ENCODE results near the gene IP6K3. TPM values are rescaled to one million over a fixed set of nuclear protein-coding genes. Genes with fewer than 3 reads are reported as not detected.

IP6K3 gene
- total RNA-seq, 1 experiment from 2014 or later = not detected

GRCh38 chr6:33731751-33732282 is 14.9 kb downstream of the IP6K3 start:
- Histone ChIP-seq H3K9ac (ENCODE audit: low read length) (no peak overlapping the region), H3K9me3 (ENCODE audit: low read length) (no peaks in the 10 kb centered on the region), H3K4me1 (ENCODE audit: low read length) (peaks cover 8% of the 10 kb centered on the region), H3K4me2 (ENCODE audit: low read depth, low read length, poor library complexity, severe bottlenecking) (no peak overlapping the region), H3K27ac (ENCODE audit: low read length) (no peak overlapping the region), H3K36me3 (ENCODE audit: insufficient read depth, low read length) (no peaks in the 10 kb centered on the region), H3K27me3 (ENCODE audit: low read length) (no peaks in the 10 kb centered on the region), H3K4me3 (ENCODE audit: low read length) (no peak overlapping the region), H3K9me2 (replicated peaks; ENCODE audit: insufficient read depth, low read length) (no peaks in the 10 kb centered on the region), H4K20me1 (ENCODE audit: insufficient read depth, low read depth, low read length) (0 out of 2 replicates have a peak, but pooled peaks cover 5% of the 10 kb centered on the region), H3K79me2 (ENCODE audit: low read length) (no peaks in the 10 kb centered on the region), H2AFZ (ENCODE audit: low read length) (no peak overlapping the region)
- no peak for DNase-seq

DNA sequence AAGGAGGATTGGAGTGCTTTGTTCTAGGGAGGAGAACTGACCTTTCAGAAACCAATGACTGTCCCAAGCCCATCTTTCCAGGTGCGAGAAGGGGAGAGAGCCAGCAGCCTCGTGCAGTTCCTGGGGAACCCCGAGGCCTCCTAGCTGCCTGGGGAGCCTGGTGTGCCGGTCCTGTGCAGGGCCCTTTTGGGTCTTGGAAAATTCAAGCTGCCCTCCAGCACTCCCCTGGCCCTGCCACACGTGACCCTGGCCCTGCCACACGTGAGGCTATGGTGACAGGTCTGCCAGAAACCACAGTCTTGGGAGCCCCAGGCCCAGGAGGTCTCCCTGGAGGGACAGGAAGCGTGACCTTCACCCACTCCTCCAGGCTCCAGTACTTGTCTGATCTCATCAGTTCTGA is 15.7 kb downstream of the IP6K3 start:
- H3K9ac ChIP-seq (ENCODE audit: low read length) = no peak overlapping the region
- H2AFZ ChIP-seq (ENCODE audit: low read length) = no peak overlapping the region
- H3K9me3 ChIP-seq (ENCODE audit: low read length) = no peaks in the 10 kb centered on the region
- H4K20me1 ChIP-seq (ENCODE audit: insufficient read depth, low read depth, low read length) = 0 out of 2 replicates have a peak, but pooled peaks cover 5% of the 10 kb centered on the region
- H3K9me2 ChIP-seq (replicated peaks; ENCODE audit: insufficient read depth, low read length) = no peaks in the 10 kb centered on the region
- no peak overlapping the region for H3K4me2 ChIP-seq (ENCODE audit: low read depth, low read length, poor library complexity, severe bottlenecking)
- no peak for DNase-seq
- no peaks in the 10 kb centered on the region for H3K79me2 ChIP-seq (ENCODE audit: low read length)
- H3K4me3 ChIP-seq (ENCODE audit: low read length) = no peak overlapping the region
- peaks cover 8% of the 10 kb centered on the region for H3K4me1 ChIP-seq (ENCODE audit: low read length)
- H3K27me3 ChIP-seq (ENCODE audit: low read length) = no peaks in the 10 kb centered on the region
- H3K36me3 ChIP-seq (ENCODE audit: insufficient read depth, low read length) = no peaks in the 10 kb centered on the region
- H3K27ac ChIP-seq (ENCODE audit: low read length) = no peak overlapping the region

- no peaks in the 10 kb centered on the region for H3K9me2 ChIP-seq (replicated peaks; ENCODE audit: insufficient read depth, low read length)
- no peak overlapping the region for H3K9ac ChIP-seq (ENCODE audit: low read length)
- peaks cover 8% of the 10 kb centered on the region for H3K4me1 ChIP-seq (ENCODE audit: low read length)
- 0 out of 2 replicates have a peak, but pooled peaks cover 5% of the 10 kb centered on the region for H4K20me1 ChIP-seq (ENCODE audit: insufficient read depth, low read depth, low read length)
- no peak for DNase-seq
- H3K36me3 ChIP-seq (ENCODE audit: insufficient read depth, low read length) = no peaks in the 10 kb centered on the region
- H3K4me2 ChIP-seq (ENCODE audit: low read depth, low read length, poor library complexity, severe bottlenecking) = no peak overlapping the region
- H3K27me3 ChIP-seq (ENCODE audit: low read length) = no peaks in the 10 kb centered on the region
- H3K9me3 ChIP-seq (ENCODE audit: low read length) = no peaks in the 10 kb centered on the region
- H3K79me2 ChIP-seq (ENCODE audit: low read length) = no peaks in the 10 kb centered on the region
- H3K4me3 ChIP-seq (ENCODE audit: low read length) = no peak overlapping the region
- H2AFZ ChIP-seq (ENCODE audit: low read length) = no peak overlapping the region
- no peak overlapping the region for H3K27ac ChIP-seq (ENCODE audit: low read length)
These were observed 16.1 kb downstream of the IP6K3 start for GRCh38 chr6:33730611-33731010.

DNA sequence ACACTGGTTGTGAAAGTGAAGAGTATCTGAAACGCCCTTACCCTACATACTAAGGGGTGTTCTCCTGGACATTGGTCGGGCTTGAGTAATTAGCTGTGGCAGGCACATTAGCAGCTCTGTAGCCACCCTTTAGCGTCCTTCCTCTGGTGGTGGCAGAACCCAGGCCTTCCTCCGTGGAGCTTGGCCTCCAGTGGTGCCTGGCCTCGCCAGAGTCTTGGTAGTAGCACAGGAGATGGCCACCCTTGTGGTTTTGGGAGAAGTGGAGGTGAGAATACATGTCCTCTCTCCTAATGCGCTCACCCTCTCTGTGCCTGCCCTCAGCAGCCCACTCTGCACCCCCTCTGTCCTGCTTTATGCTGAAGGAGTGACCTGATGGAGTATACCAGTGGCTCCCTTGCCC is 17.6 kb downstream of the IP6K3 start:
- H3K79me2 ChIP-seq (ENCODE audit: low read length) = no peaks in the 10 kb centered on the region
- no peak for DNase-seq
- no peak overlapping the region for H3K9ac ChIP-seq (ENCODE audit: low read length)

DNA sequence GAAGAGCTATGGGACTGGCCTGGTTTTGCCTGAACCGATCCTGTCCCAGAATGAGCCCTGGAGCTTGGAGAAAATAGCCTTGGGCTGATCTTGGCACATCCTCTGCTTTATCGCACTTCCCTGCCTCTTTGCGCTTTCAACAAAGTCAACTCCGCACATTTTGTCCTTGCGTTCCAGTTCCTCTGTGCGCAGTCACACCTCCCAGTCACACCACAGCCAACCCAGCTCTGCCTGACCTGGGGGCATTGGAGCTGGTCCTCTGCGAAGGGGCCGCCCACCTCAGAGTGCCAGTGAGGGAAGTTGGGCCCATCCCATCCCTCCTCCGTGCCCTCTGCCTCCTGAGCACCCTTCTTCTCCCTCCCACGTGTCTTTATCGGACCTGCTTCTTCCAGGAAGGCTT is 18.3 kb downstream of the IP6K3 start:
- Histone ChIP-seq H2AFZ (ENCODE audit: low read length) (no peak overlapping the region), H3K9me3 (ENCODE audit: low read length) (no peaks in the 10 kb centered on the region), H3K79me2 (ENCODE audit: low read length) (no peaks in the 10 kb centered on the region), H3K36me3 (ENCODE audit: insufficient read depth, low read length) (no peaks in the 10 kb centered on the region), H3K27ac (ENCODE audit: low read length) (no peak overlapping the region), H3K4me2 (ENCODE audit: low read depth, low read length, poor library complexity, severe bottlenecking) (no peak overlapping the region), H3K4me3 (ENCODE audit: low read length) (no peak overlapping the region), H3K9me2 (replicated peaks; ENCODE audit: insufficient read depth, low read length) (no peaks in the 10 kb centered on the region), H4K20me1 (ENCODE audit: insufficient read depth, low read depth, low read length) (peaks cover 9% of the 10 kb centered on the region; the same call in 1 of the 2 replicates), H3K27me3 (ENCODE audit: low read length) (no peaks in the 10 kb centered on the region), H3K9ac (ENCODE audit: low read length) (no peak overlapping the region), H3K4me1 (ENCODE audit: low read length) (peaks cover 8% of the 10 kb centered on the region)
- no peak for DNase-seq

More for the DNA sequence above, 17.6 kb downstream of the IP6K3 start:
- Histone ChIP-seq H3K9me3 (ENCODE audit: low read length) (no peaks in the 10 kb centered on the region), H2AFZ (ENCODE audit: low read length) (no peak overlapping the region), H3K36me3 (ENCODE audit: insufficient read depth, low read length) (no peaks in the 10 kb centered on the region), H3K9me2 (replicated peaks; ENCODE audit: insufficient read depth, low read length) (no peaks in the 10 kb centered on the region), H3K4me1 (ENCODE audit: low read length) (peaks cover 8% of the 10 kb centered on the region), H3K27ac (ENCODE audit: low read length) (no peak overlapping the region), H3K4me2 (ENCODE audit: low read depth, low read length, poor library complexity, severe bottlenecking) (no peak overlapping the region), H3K27me3 (ENCODE audit: low read length) (no peaks in the 10 kb centered on the region), H4K20me1 (ENCODE audit: insufficient read depth, low read depth, low read length) (0 out of 2 replicates have a peak, but pooled peaks cover 5% of the 10 kb centered on the region), H3K4me3 (ENCODE audit: low read length) (no peak overlapping the region)

GRCh38 chr6:33727932-33728331 is 18.8 kb downstream of the IP6K3 start:
- H3K36me3 ChIP-seq (ENCODE audit: insufficient read depth, low read length) = no peaks in the 10 kb centered on the region
- no peak overlapping the region for H3K4me2 ChIP-seq (ENCODE audit: low read depth, low read length, poor library complexity, severe bottlenecking)
- H3K27me3 ChIP-seq (ENCODE audit: low read length) = no peaks in the 10 kb centered on the region
- H3K9ac ChIP-seq (ENCODE audit: low read length) = no peak overlapping the region
- H3K4me1 ChIP-seq (ENCODE audit: low read length) = peaks cover 8% of the 10 kb centered on the region
- H3K9me3 ChIP-seq (ENCODE audit: low read length) = no peaks in the 10 kb centered on the region
- H3K4me3 ChIP-seq (ENCODE audit: low read length) = no peak overlapping the region
- H2AFZ ChIP-seq (ENCODE audit: low read length) = no peak overlapping the region
- peaks cover 9% of the 10 kb centered on the region; the same call in 1 of the 2 replicates for H4K20me1 ChIP-seq (ENCODE audit: insufficient read depth, low read depth, low read length)
- no peak overlapping the region for H3K27ac ChIP-seq (ENCODE audit: low read length)
- no peak for DNase-seq
- no peaks in the 10 kb centered on the region for H3K79me2 ChIP-seq (ENCODE audit: low read length)
- H3K9me2 ChIP-seq (replicated peaks; ENCODE audit: insufficient read depth, low read length) = no peaks in the 10 kb centered on the region

- Histone ChIP-seq H3K27me3 (ENCODE audit: low read length) (no peaks in the 10 kb centered on the region), H3K36me3 (ENCODE audit: insufficient read depth, low read length) (no peaks in the 10 kb centered on the region), H3K9ac (ENCODE audit: low read length) (no peak overlapping the region), H3K27ac (ENCODE audit: low read length) (no peak overlapping the region), H3K4me2 (ENCODE audit: low read depth, low read length, poor library complexity, severe bottlenecking) (no peak overlapping the region), H4K20me1 (ENCODE audit: insufficient read depth, low read depth, low read length) (peaks cover 9% of the 10 kb centered on the region; the same call in 1 of the 2 replicates), H3K4me1 (ENCODE audit: low read length) (peaks cover 8% of the 10 kb centered on the region), H3K79me2 (ENCODE audit: low read length) (no peaks in the 10 kb centered on the region), H3K9me3 (ENCODE audit: low read length) (no peaks in the 10 kb centered on the region), H3K4me3 (ENCODE audit: low read length) (no peak overlapping the region), H3K9me2 (replicated peaks; ENCODE audit: insufficient read depth, low read length) (no peaks in the 10 kb centered on the region), H2AFZ (ENCODE audit: low read length) (no peak overlapping the region)
- no peak for DNase-seq
These were observed 19.6 kb downstream of the IP6K3 start for GRCh38 chr6:33727126-33727525.

DNA sequence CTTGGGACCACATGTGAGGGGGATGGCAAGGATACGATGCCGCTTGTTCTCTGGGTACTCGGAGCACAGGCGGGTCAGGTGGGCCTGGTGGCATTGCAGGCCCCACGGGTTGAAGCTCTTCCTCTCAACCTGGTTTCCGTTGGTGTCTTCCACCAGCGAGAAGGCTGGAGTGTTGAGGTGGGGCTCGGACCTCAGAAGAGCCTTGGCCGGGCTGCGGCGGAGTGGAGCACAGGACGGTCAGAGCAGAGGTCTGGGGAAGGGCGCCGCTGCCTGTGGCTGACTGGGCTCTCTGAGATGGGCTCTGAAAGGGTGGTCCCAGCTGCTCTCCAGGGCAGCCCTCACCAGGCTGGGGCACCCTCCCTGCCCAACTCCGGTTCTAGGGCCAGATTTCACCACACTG is 20.0 kb downstream of the IP6K3 start:
- H3K27me3 ChIP-seq (ENCODE audit: low read length) = no peaks in the 10 kb centered on the region
- no peak overlapping the region for H3K4me3 ChIP-seq (ENCODE audit: low read length)
- no peaks in the 10 kb centered on the region for H3K36me3 ChIP-seq (ENCODE audit: insufficient read depth, low read length)
- peaks cover 9% of the 10 kb centered on the region; the same call in 1 of the 2 replicates for H4K20me1 ChIP-seq (ENCODE audit: insufficient read depth, low read depth, low read length)
- H3K9ac ChIP-seq (ENCODE audit: low read length) = no peak overlapping the region
- no peak overlapping the region for H2AFZ ChIP-seq (ENCODE audit: low read length)
- DNase-seq = no peak
- no peaks in the 10 kb centered on the region for H3K9me2 ChIP-seq (replicated peaks; ENCODE audit: insufficient read depth, low read length)
- H3K9me3 ChIP-seq (ENCODE audit: low read length) = no peaks in the 10 kb centered on the region
- H3K4me2 ChIP-seq (ENCODE audit: low read depth, low read length, poor library complexity, severe bottlenecking) = no peak overlapping the region
- H3K27ac ChIP-seq (ENCODE audit: low read length) = no peak overlapping the region
- no peaks in the 10 kb centered on the region for H3K79me2 ChIP-seq (ENCODE audit: low read length)
- peaks cover 13% of the 10 kb centered on the region for H3K4me1 ChIP-seq (ENCODE audit: low read length)
